IMR-90 (cell line): Measurements from ENCODE around the gene COQ6. TPM values are rescaled to one million over a fixed set of nuclear protein-coding genes. Genes with fewer than 3 reads are reported as not detected.

Experiments used
- ATAC-seq: fragments of 200-7000 bp; cut with Tn5 transposase; 2 replicates; pipeline ENCODE4 v1.9.1; 2020; ENCODE audit warnings: low read depth, mild to moderate bottlenecking, moderate library complexity
- BruUV-seq: library from RNA; stranded (reverse); fragments of 400-500 nt; replicated peaks from 2 replicates; lab custom pipeline; 2021; lab: Mats Ljungman, UMichigan
- CTCF ChIA-PET: fragments of 300-600 bp; formaldehyde crosslinking; extraction: SDS; loops from one replicate; lab custom pipeline; 2021; ENCODE audit warnings: antibody characterized with exemption; lab: Yijun Ruan, JAX
- POLR2A ChIA-PET: fragments of 300-600 bp; sonication (Branson Sonifier 250); formaldehyde crosslinking; loops from one replicate; lab custom pipeline; 2022; ENCODE audit warnings: antibody characterized with exemption; ENCODE audit not compliant: unreplicated experiment; lab: Charles Lee
- DNase-seq: peaks from one replicate; pipeline ENCODE4 v3.0.0; 2013
- H2AFZ ChIP-seq: replicated peaks from 2 replicates; pipeline ENCODE3; 2013; ENCODE audit warnings: low read length, mild to moderate bottlenecking; ENCODE audit not compliant: poor library complexity
- H2AK5ac ChIP-seq: 2 replicates; pipeline ENCODE4 v1.6.1; 2013; ENCODE audit warnings: low read depth, low read length, inconsistent platforms
- H2AK9ac ChIP-seq: replicated peaks from 2 replicates; pipeline ENCODE3; 2013; ENCODE audit warnings: mild to moderate bottlenecking, low read depth, low read length, moderate library complexity; ENCODE audit not compliant: poor library complexity
- H2BK120ac ChIP-seq: 2 replicates; pipeline ENCODE4 v1.6.1; 2013; ENCODE audit warnings: low read depth, low read length, inconsistent platforms
- H2BK15ac ChIP-seq: 3 replicates; pipeline ENCODE4 v1.6.1; 2013; ENCODE audit warnings: low read depth, low read length, inconsistent platforms
- H2BK20ac ChIP-seq: 2 replicates; pipeline ENCODE4 v1.6.1; 2013; ENCODE audit warnings: low read depth, mild to moderate bottlenecking, inconsistent platforms, low read length, moderate library complexity
- H2BK5ac ChIP-seq: 2 replicates; pipeline ENCODE4 v1.6.1; 2013; ENCODE audit warnings: mild to moderate bottlenecking, low read depth, low read length, inconsistent platforms; ENCODE audit not compliant: poor library complexity, severe bottlenecking
- H3K14ac ChIP-seq: replicated peaks from 2 replicates; pipeline ENCODE4 v1.6.1; 2013; ENCODE audit warnings: low read depth, low read length, inconsistent platforms
- H3K18ac ChIP-seq: 2 replicates; pipeline ENCODE4 v1.6.1; 2013; ENCODE audit warnings: low read depth, low read length, control low read depth
- H3K23ac ChIP-seq: 2 replicates; pipeline ENCODE4 v1.6.1; 2013; ENCODE audit warnings: low read depth, low read length, inconsistent platforms
- H3K27ac ChIP-seq: 2 replicates; pipeline ENCODE4 v1.5.1; 2013; ENCODE audit warnings: mild to moderate bottlenecking, control low read depth, low read length; ENCODE audit not compliant: insufficient read depth
- H3K27me3 ChIP-seq: 2 replicates; pipeline ENCODE4 v1.6.1; 2013; ENCODE audit warnings: low read length; ENCODE audit not compliant: control insufficient read depth, insufficient read depth
- H3K36me3 ChIP-seq: 2 replicates; pipeline ENCODE4 v1.6.1; 2013; ENCODE audit warnings: low read length, mixed read lengths; ENCODE audit not compliant: control insufficient read depth, insufficient read depth
- H3K4ac ChIP-seq: 2 replicates; pipeline ENCODE4 v1.6.1; 2013; ENCODE audit warnings: low read depth, low read length, inconsistent platforms
- H3K4me1 ChIP-seq: 2 replicates; pipeline ENCODE4 v1.6.1; 2013; ENCODE audit warnings: low read length, mixed read lengths; ENCODE audit not compliant: control insufficient read depth, insufficient read depth
- H3K4me2 ChIP-seq: 2 replicates; pipeline ENCODE4 v1.6.1; 2013; ENCODE audit warnings: low read depth, mild to moderate bottlenecking, control low read depth, low read length, moderate library complexity
- H3K4me3 ChIP-seq: 2 replicates; pipeline ENCODE4 v1.5.1; 2013; ENCODE audit warnings: low read depth, mild to moderate bottlenecking, control low read depth, low read length, moderate library complexity; ENCODE audit not compliant: insufficient read depth
- H3K56ac ChIP-seq: 2 replicates; pipeline ENCODE4 v1.6.1; 2013; ENCODE audit warnings: low read length, inconsistent platforms; ENCODE audit not compliant: insufficient read depth; ENCODE audit errors: extremely low read depth
- H3K79me1 ChIP-seq, 2 experiments: 2 replicates each; pipeline ENCODE4 v1.6.1; 2013; ENCODE audit warnings: low read length in 2 of 2, inconsistent platforms in 1 of 2, low read depth in 1 of 2
- H3K9ac ChIP-seq: 2 replicates; pipeline ENCODE4 v1.6.1; 2013; ENCODE audit warnings: low read depth, low read length, control low read depth
- H3K9me1 ChIP-seq: 2 replicates; pipeline ENCODE4 v1.6.1; 2013; ENCODE audit warnings: low read length, inconsistent platforms; ENCODE audit not compliant: insufficient read depth
- H3K9me3 ChIP-seq: 2 replicates; pipeline ENCODE4 v1.6.1; 2013; ENCODE audit warnings: low read length; ENCODE audit not compliant: control insufficient read depth, insufficient read depth
- H4K20me1 ChIP-seq: 2 replicates; pipeline ENCODE4 v1.6.1; 2013; ENCODE audit warnings: low read length, inconsistent platforms; ENCODE audit not compliant: insufficient read depth
- H4K5ac ChIP-seq: 2 replicates; pipeline ENCODE4 v1.6.1; 2013; ENCODE audit warnings: mild to moderate bottlenecking, low read depth, low read length, control low read depth
- H4K8ac ChIP-seq, 2 experiments: 2 replicates each; pipeline ENCODE4 v1.6.1; 2013; ENCODE audit warnings: low read depth in 2 of 2, low read length in 2 of 2, control low read depth in 1 of 2, inconsistent platforms in 1 of 2
- H4K91ac ChIP-seq: 2 replicates; pipeline ENCODE4 v1.6.1; 2013; ENCODE audit warnings: low read depth, low read length, inconsistent platforms; ENCODE audit not compliant: insufficient read depth
- BHLHE40 ChIP-seq: fragments of 150-350 bp; IDR thresholded peaks from 2 replicates; pipeline ENCODE4 v1.6.1; 2016; ENCODE audit warnings: mild to moderate bottlenecking, low read depth, low read length
- CEBPB ChIP-seq: IDR thresholded peaks from 2 replicates; pipeline ENCODE4 v1.6.1; 2012; ENCODE audit warnings: low read depth, low read length, improper control_type of control experiment
- RAD21 ChIP-seq: IDR thresholded peaks from 2 replicates; pipeline ENCODE4 v1.6.1; 2012; ENCODE audit warnings: low read length, improper control_type of control experiment
- WGBS, 2 experiments: methylation state at CpG; one replicate each; pipeline versions ENCODE4 v1.1.5 to v1.1.7; 2013; ENCODE audit warnings: missing lambda C conversion rate in 2 of 2; ENCODE audit not compliant: insufficient read length in 1 of 2; ENCODE audit errors: extremely low coverage in 2 of 2; 5-methylcytosine and 5-hydroxymethylcytosine counted together
- dilution Hi-C: fragments of 300-500 bp; cut with HindIII; formaldehyde crosslinking; loops from one replicate; pipeline ENCODE4 v1.14.3; 2018; ENCODE audit warnings: low sequenced_read_pairs; ENCODE audit not compliant: unreplicated experiment
- in situ Hi-C: fragments of 300-500 bp; cut with MboI; formaldehyde crosslinking; loops from 3 replicates; pipeline ENCODE4 v1.14.3; 2019; ENCODE audit warnings: low sequenced_read_pairs, inconsistent platforms, mixed read lengths
- intact Hi-C: fragments of 100-400 bp; cut with micrococcal nuclease; formaldehyde crosslinking; loops from 2 replicates; pipeline ENCODE4 v1.10.0; 2022
- polyA plus RNA-seq, 3 experiments: library from polyadenylated mRNA; depleted of rRNA; stranded (reverse); fragments of >200 nt; gene quantifications; 2 replicates each; pipeline ENCODE4 v1.2.3, GENCODE V29; 2012; ENCODE audit warnings: low replicate concordance in 1 of 3
- total RNA-seq: library from RNA; depleted of rRNA; stranded (reverse); fragments of >200 nt; gene quantifications from 2 replicates; pipeline ENCODE4 v1.2.3, GENCODE V29; 2012
- TF ChIP-seq, protein P1 (sequence below): fragments of 150-350 bp; IDR thresholded peaks from 2 replicates; pipeline ENCODE4 v1.6.1; 2016; ENCODE audit warnings: low read depth, mild to moderate bottlenecking, low read length, moderate library complexity, borderline replicate concordance
- TF ChIP-seq, protein P2 (sequence below): fragments of 150-350 bp; IDR thresholded peaks from 2 replicates; pipeline ENCODE4 v1.6.1; 2017; ENCODE audit warnings: mild to moderate bottlenecking, antibody characterized with exemption, low read length, low read depth

The COQ6 gene
- total and polyA plus RNA-seq, 2 of the 4 experiments (the other 2 are of a cell fraction): 21.0 to 28.6 TPM

DNA sequence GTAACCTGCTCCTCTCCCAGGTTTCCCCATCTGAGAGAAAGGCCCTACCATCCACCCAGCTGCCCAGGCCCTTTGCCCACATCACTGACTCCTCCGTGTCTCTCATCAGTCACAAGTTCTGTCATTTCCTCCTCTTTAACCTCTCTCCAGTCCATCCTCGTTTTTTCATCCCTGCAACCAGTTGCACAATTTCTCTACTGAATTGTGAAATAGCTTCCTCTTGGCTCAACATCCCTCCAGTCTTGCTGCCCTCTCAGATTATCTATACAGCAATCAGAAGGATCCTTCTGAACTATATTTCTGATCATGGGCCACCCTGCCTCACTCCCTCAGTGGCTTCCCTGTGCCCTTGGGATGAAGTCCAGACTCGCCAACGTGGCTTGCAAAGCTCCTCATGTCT lies 7.0 kb upstream of the COQ6 start:
- 0 out of 2 replicates have a peak overlapping the region, but pooled peaks have one; percentile 34 for H2BK20ac ChIP-seq
- no peaks in the 10 kb centered on the region for H3K79me1 ChIP-seq
- H2AFZ ChIP-seq: peak overlapping the region; percentile 80
- BruUV-seq: no TSS peak
- in situ Hi-C loops (no loop called here), dilution Hi-C loops (no loop called here), intact Hi-C loops (no loop called here)
- H3K4me1 ChIP-seq: peaks cover 8% of the 10 kb centered on the region
- H3K23ac ChIP-seq: no peak overlapping the region
- peak overlapping the region; percentile 38; the same call in 1 of the 2 replicates for H3K27ac ChIP-seq
- H2AK5ac ChIP-seq: peak overlapping the region; percentile 93
- H4K8ac ChIP-seq: peak overlapping the region in 1 of 2 experiments; percentile 76; a peak in 2 of 4 replicates
- peak overlapping the region; percentile 57 for H3K4ac ChIP-seq
- peak overlapping the region; percentile 15; the same call in 1 of the 3 replicates for H2BK15ac ChIP-seq
- WGBS, 2 experiments: 0% methylated on average over 2 of the region's 4 CpGs; no CpG with 5 or more reads in 1 of the 2 experiments
- ATAC-seq (peak; percentile 86), DNase-seq (peak; percentile 71)
- no peaks in the 10 kb centered on the region for H3K27me3 ChIP-seq
- H4K91ac ChIP-seq: no peak overlapping the region
- POLR2A ChIA-PET: no interaction called here
- peak overlapping the region; percentile 32; the same call in 1 of the 2 replicates for H2BK120ac ChIP-seq
- peak overlapping the region; percentile 35 for H2AK9ac ChIP-seq
- H3K9me1 ChIP-seq: peaks cover 3% of the 10 kb centered on the region
- no peaks in the 10 kb centered on the region for H3K9me3 ChIP-seq
- no peak overlapping the region for H3K18ac ChIP-seq
- H3K56ac ChIP-seq: no peak overlapping the region
- H3K4me3 ChIP-seq: no peak overlapping the region
- H4K20me1 ChIP-seq: no peaks in the 10 kb centered on the region
- H3K14ac ChIP-seq: peak overlapping the region; percentile 79
- CTCF ChIA-PET: no interaction called here
- H3K9ac ChIP-seq: no peak overlapping the region
- no peak overlapping the region for H2BK5ac ChIP-seq
- peaks cover 14% of the 10 kb centered on the region for H3K36me3 ChIP-seq
- peak overlapping the region; percentile 36 for H4K5ac ChIP-seq
- peak; percentile 100 for TF ChIP-seq CEBPB
- TF ChIP-seq, protein P1, sequence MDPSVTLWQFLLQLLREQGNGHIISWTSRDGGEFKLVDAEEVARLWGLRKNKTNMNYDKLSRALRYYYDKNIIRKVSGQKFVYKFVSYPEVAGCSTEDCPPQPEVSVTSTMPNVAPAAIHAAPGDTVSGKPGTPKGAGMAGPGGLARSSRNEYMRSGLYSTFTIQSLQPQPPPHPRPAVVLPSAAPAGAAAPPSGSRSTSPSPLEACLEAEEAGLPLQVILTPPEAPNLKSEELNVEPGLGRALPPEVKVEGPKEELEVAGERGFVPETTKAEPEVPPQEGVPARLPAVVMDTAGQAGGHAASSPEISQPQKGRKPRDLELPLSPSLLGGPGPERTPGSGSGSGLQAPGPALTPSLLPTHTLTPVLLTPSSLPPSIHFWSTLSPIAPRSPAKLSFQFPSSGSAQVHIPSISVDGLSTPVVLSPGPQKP: no peak
- TF ChIP-seq BHLHE40: no peak
- no peak for TF ChIP-seq RAD21
- TF ChIP-seq, protein P2, sequence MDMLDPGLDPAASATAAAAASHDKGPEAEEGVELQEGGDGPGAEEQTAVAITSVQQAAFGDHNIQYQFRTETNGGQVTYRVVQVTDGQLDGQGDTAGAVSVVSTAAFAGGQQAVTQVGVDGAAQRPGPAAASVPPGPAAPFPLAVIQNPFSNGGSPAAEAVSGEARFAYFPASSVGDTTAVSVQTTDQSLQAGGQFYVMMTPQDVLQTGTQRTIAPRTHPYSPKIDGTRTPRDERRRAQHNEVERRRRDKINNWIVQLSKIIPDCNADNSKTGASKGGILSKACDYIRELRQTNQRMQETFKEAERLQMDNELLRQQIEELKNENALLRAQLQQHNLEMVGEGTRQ: no peak
- peak overlapping the region; percentile 20; the same call in 1 of the 2 replicates for H3K4me2 ChIP-seq
